ENCODE results near the gene CCDC149. TPM values are rescaled to one million over a fixed set of nuclear protein-coding genes. Genes with fewer than 3 reads are reported as not detected.

Gene CCDC149
- total and polyA plus RNA-seq, 7 donors = 2.1 to 10.8 (median 7.8) TPM

DNA sequence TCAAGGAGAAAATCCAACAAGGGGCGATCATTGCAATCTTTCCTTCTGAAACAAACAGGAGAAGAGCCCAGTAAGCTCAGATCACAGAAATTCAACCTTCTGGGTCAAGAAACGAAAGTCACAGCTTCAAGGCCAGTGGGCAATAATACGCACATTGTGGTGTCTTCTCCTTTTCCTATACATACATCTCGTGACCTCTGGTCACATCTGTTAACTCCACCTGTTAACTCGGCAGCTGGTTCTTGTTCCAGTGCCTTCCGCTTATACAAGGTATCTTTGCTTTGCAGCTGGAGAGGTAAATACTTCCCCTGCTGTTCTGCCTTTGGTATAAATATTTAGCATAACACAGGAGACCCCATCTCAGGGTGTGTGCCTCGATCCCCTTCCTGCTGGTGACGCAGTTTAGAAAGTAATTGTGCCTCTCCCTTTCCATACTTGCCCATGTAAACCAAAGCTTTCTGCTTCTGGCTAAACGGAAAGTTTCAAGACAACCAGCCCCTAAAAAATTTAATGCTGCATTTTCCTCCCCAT, 45.0 kb downstream of the CCDC149 start:
- peaks cover 0 to 15% of the 10 kb centered on the region in 2 donors for H3K36me3 ChIP-seq (ENCODE audit: insufficient read depth in 1 of 2, low read depth in 1 of 2)
- ATAC-seq = no peak
- TF ChIP-seq, protein P1, sequence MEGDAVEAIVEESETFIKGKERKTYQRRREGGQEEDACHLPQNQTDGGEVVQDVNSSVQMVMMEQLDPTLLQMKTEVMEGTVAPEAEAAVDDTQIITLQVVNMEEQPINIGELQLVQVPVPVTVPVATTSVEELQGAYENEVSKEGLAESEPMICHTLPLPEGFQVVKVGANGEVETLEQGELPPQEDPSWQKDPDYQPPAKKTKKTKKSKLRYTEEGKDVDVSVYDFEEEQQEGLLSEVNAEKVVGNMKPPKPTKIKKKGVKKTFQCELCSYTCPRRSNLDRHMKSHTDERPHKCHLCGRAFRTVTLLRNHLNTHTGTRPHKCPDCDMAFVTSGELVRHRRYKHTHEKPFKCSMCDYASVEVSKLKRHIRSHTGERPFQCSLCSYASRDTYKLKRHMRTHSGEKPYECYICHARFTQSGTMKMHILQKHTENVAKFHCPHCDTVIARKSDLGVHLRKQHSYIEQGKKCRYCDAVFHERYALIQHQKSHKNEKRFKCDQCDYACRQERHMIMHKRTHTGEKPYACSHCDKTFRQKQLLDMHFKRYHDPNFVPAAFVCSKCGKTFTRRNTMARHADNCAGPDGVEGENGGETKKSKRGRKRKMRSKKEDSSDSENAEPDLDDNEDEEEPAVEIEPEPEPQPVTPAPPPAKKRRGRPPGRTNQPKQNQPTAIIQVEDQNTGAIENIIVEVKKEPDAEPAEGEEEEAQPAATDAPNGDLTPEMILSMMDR (IDR thresholded peaks at IDR 0.05) = no peak
- no peak for DNase-seq
- no peak overlapping the region for H3K4me3 ChIP-seq
- intact Hi-C loops (cut with DNase I) = no loop called here
- H3K27me3 ChIP-seq (ENCODE audit: insufficient read depth in 3 of 3, low read length in 2 of 3) = no peaks in the 10 kb centered on the region
- H3K4me1 ChIP-seq = no peaks in the 10 kb centered on the region
- no peak overlapping the region for H3K27ac ChIP-seq
- WGBS, 3 donors = 79 to 88% (median 83%) methylated on average over 9 of the region's 9 CpGs
- H3K9me3 ChIP-seq = peaks cover 17% of the 10 kb centered on the region

DNA sequence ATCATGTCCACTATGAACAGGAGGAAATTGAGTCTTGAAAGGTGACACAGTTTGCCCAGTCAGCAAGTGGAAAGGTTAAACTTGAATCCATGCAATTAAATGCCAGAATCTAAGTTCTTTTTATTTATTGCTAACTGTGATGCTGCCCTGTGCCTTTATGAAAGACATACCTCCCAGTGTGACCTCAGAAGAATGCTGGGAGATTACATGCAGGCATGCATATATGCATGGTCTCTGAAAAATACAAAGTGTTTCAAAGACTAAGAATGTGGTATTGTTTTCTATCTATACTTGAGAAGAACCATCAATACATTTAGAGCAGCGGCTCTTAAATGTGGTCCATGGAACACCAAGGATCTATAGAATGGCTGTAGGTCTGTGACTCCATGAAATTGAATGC, 45.6 kb downstream of the CCDC149 start:
- Histone ChIP-seq H3K27ac (no peak overlapping the region), H3K27me3 (ENCODE audit: insufficient read depth in 3 of 3, low read length in 2 of 3) (no peaks in the 10 kb centered on the region), H3K4me1 (no peaks in the 10 kb centered on the region), H3K9me3 (peaks cover 17% of the 10 kb centered on the region), H3K36me3 (ENCODE audit: insufficient read depth in 1 of 2, low read depth in 1 of 2) (peaks cover 0 to 10% of the 10 kb centered on the region in 2 donors), H3K4me3 (no peak overlapping the region)
- DNase-seq = no peak
- intact Hi-C loops (cut with DNase I) = no loop called here
- ATAC-seq = no peak
- TF ChIP-seq, protein P1 (IDR thresholded peaks at IDR 0.05) = no peak
- 94 to 97% (median 97%) methylated on average over 1 of the region's 1 CpG for WGBS, 3 donors

DNA sequence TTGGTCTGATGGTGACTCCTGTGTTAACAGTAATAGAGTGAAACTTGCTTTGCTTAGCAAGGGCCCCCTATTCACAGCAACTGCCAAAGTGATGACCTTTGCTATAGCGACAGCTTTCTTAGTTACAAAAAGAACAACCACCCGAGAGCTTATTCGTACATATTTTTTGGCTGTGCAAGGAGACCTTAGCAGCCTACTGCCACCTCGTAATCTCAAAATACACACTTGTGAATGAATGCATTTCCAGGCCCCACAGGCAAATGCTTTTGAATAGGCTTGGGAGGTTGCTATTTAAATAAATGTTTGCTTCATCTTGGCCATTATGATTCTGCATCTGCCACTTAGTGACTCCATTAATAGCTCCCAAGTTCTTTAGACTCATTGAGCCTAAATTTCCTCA, 47.4 kb downstream of the CCDC149 start:
- TF ChIP-seq, protein P1 (IDR thresholded peaks at IDR 0.05) = no peak
- intact Hi-C loops (cut with DNase I) = no loop called here
- no peak for ATAC-seq
- Histone ChIP-seq H3K4me3 (no peak overlapping the region), H3K27me3 (ENCODE audit: insufficient read depth in 3 of 3, low read length in 2 of 3) (no peaks in the 10 kb centered on the region), H3K36me3 (ENCODE audit: insufficient read depth in 1 of 2, low read depth in 1 of 2) (peaks cover 0 to 10% of the 10 kb centered on the region in 2 donors), H3K27ac (no peak overlapping the region), H3K4me1 (no peaks in the 10 kb centered on the region), H3K9me3 (peaks cover 17% of the 10 kb centered on the region)
- DNase-seq = no peak
- WGBS, 3 donors = 94 to 96% (median 96%) methylated on average over 4 of the region's 4 CpGs

DNA sequence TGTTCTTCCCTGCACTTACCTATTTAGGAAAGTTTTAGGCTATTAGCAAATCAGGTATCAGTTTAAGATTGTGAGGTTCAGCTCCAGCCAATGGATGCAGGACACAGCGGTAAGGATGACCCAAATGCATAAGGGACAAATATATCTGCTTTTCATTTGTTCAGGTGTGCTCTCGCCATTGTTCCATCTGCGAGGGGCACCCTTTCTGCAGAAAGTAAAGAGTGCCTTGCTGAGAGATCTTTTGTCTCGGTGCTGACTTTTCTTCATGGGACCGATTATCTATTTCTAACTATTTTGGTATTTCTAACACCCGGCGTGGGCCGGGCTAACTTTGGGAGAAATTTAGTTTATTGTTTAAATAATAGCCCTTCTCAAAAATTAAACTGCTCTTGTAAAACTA, 49.0 kb downstream of the CCDC149 start:
- H3K9me3 ChIP-seq = peaks cover 17% of the 10 kb centered on the region
- intact Hi-C loops (cut with DNase I) = no loop called here
- no peak overlapping the region for H3K4me3 ChIP-seq
- ATAC-seq (no peak), DNase-seq (no peak)
- WGBS, 3 donors = 97 to 99% (median 98%) methylated on average over 8 of the region's 8 CpGs
- TF ChIP-seq, protein P1 (IDR thresholded peaks at IDR 0.05) = no peak
- no peaks in the 10 kb centered on the region for H3K27me3 ChIP-seq (ENCODE audit: insufficient read depth in 3 of 3, low read length in 2 of 3)
- H3K36me3 ChIP-seq (ENCODE audit: insufficient read depth in 1 of 2, low read depth in 1 of 2) = peaks cover 0 to 10% of the 10 kb centered on the region in 2 donors
- H3K27ac ChIP-seq = no peak overlapping the region
- H3K4me1 ChIP-seq = peaks cover under 1% of the 10 kb centered on the region

Data from psoas muscle (tissue), 8 donors.